HG03139 (cell line): ENCODE measurements around the gene DGKB.

ENCODE experiments used
- ATAC-seq: cut with Tn5 transposase; IDR thresholded peaks from one replicate; pipeline ENCODE4 v1.9.1; 2021; ENCODE audit not compliant: unreplicated experiment

Gene DGKB

GRCh38 chr7:14598978-14599377, 303.6 kb downstream of the DGKB start:
- ATAC-seq: no peak

- no peak for ATAC-seq
Measured at GRCh38 chr7:14596421-14596820, 306.1 kb downstream of the DGKB start.

- ATAC-seq: no peak
Measured at GRCh38 chr7:14590206-14590605, 312.3 kb downstream of the DGKB start.

GRCh38 chr7:14585232-14585631, 317.3 kb downstream of the DGKB start:
- ATAC-seq: no peak

GRCh38 chr7:14583518-14583917, 319.0 kb downstream of the DGKB start:
- no peak for ATAC-seq

- no peak for ATAC-seq
Measured at GRCh38 chr7:14582010-14582409, 320.5 kb downstream of the DGKB start.

- ATAC-seq: no peak
Measured at GRCh38 chr7:14579971-14580370, 322.6 kb downstream of the DGKB start.

GRCh38 chr7:14576578-14576977, 326.0 kb downstream of the DGKB start:
- ATAC-seq: no peak

GRCh38 chr7:14570750-14571607, 331.6 kb downstream of the DGKB start:
- ATAC-seq: no peak

GRCh38 chr7:14552060-14552459, 350.5 kb downstream of the DGKB start:
- no peak for ATAC-seq

- ATAC-seq: no peak
Measured at GRCh38 chr7:14551310-14551709, 351.2 kb downstream of the DGKB start.

GRCh38 chr7:14542624-14543023, 359.9 kb downstream of the DGKB start:
- ATAC-seq: no peak

GRCh38 chr7:14521183-14521582, 381.4 kb downstream of the DGKB start:
- ATAC-seq: no peak

GRCh38 chr7:14510268-14510667, 392.3 kb downstream of the DGKB start:
- no peak for ATAC-seq

GRCh38 chr7:14507617-14508016, 394.9 kb downstream of the DGKB start:
- no peak for ATAC-seq

GRCh38 chr7:14505906-14506305, 396.6 kb downstream of the DGKB start:
- no peak for ATAC-seq

GRCh38 chr7:14504134-14504533, 398.4 kb downstream of the DGKB start:
- ATAC-seq: no peak

GRCh38 chr7:14503623-14504022, 398.9 kb downstream of the DGKB start:
- no peak for ATAC-seq

- no peak for ATAC-seq
Measured at GRCh38 chr7:14501436-14501835, 401.1 kb downstream of the DGKB start.

- no peak for ATAC-seq
Measured at GRCh38 chr7:14497390-14497789, 405.2 kb downstream of the DGKB start.

GRCh38 chr7:14495633-14496032, 406.9 kb downstream of the DGKB start:
- ATAC-seq: no peak

GRCh38 chr7:14487701-14488395, 414.7 kb downstream of the DGKB start:
- ATAC-seq: no peak
